Adrenal gland (tissue), 5 donors: ENCODE results near the gene AFAP1L2.

Experiments
- CTCF ChIP-seq, 6 experiments: fragments of 450-650 bp in 4 of 6; fragments of 200-600 bp in 2 of 6; sonication (generic) in 1 of 6; IDR thresholded peaks; 1 replicate in 5 of 6; 2 replicates in 1 of 6; pipeline versions ENCODE4 v1.5.1 to v1.8.0; 2016 to 2021; ENCODE audit warnings: antibody characterized with exemption in 6 of 6, mild to moderate bottlenecking in 2 of 6, moderate library complexity in 1 of 6
- POLR2A ChIP-seq, 2 donors: fragments of 450-650 bp; IDR thresholded peaks; one replicate each; pipeline ENCODE4 v1.6.1; 2017; ENCODE audit warnings: antibody characterized with exemption in 2 of 2, mild to moderate bottlenecking in 2 of 2, moderate library complexity in 1 of 2
- donor health status: DM: no; HTN: no; CAD: no.

- TF ChIP-seq CTCF (IDR thresholded peaks at IDR 0.05) (no peak), POLR2A (IDR thresholded peaks at IDR 0.05) (no peak)
These were observed 47.4 kb downstream of the AFAP1L2 start for GRCh38 chr10:114356751-114357514.
